ENCODE results near the gene GRIFIN. TPM values are rescaled to one million over a fixed set of nuclear protein-coding genes. Genes with fewer than 3 reads are reported as not detected.

GRIFIN gene
- total RNA-seq, 1 donor from 2014 or later, result not detected

GRCh38 chr7:2520761-2521290 is 44.6 kb upstream of the GRIFIN start:
- Histone ChIP-seq H3K9ac (ENCODE audit: low read length) (peak overlapping the region; percentile 76), H3K4me1 (ENCODE audit: insufficient read depth, low read length) (peaks cover 72% of the 10 kb centered on the region), H3K79me2 (ENCODE audit: insufficient read depth, low read length) (peaks cover 45% of the 10 kb centered on the region), H3K27me3 (ENCODE audit: insufficient read depth, low read length) (no peaks in the 10 kb centered on the region), H3K4me3 (ENCODE audit: insufficient read depth, low read depth, low read length) (peak overlapping the region; percentile 64), H4K20me1 (ENCODE audit: insufficient read depth, low read length) (peaks cover 33% of the 10 kb centered on the region), H3K36me3 (ENCODE audit: insufficient read depth, low read length) (no peaks in the 10 kb centered on the region), H3K27ac (ENCODE audit: low read depth, low read length) (peak overlapping the region; percentile 15), H2AFZ (ENCODE audit: low read depth, low read length) (no peak overlapping the region), H3K9me3 (ENCODE audit: insufficient read depth, low read depth, low read length) (no peaks in the 10 kb centered on the region), H3K4me2 (ENCODE audit: low read length) (peak overlapping the region; percentile 87)
- Mint-ChIP-seq H3K36me3 (ENCODE audit: low read depth, unreplicated experiment) (peaks cover 4% of the 10 kb centered on the region), H3K4me3 (ENCODE audit: unreplicated experiment) (peak overlapping the region; percentile 96), H3K9me3 (ENCODE audit: unreplicated experiment) (no peaks in the 10 kb centered on the region), H3K27ac (ENCODE audit: unreplicated experiment) (peak overlapping the region; percentile 41), H3K27me3 (ENCODE audit: low read depth, unreplicated experiment) (no peaks in the 10 kb centered on the region), H3K4me1 (ENCODE audit: low read depth, unreplicated experiment) (peaks cover 24% of the 10 kb centered on the region)
- TF ChIP-seq, protein P1, sequence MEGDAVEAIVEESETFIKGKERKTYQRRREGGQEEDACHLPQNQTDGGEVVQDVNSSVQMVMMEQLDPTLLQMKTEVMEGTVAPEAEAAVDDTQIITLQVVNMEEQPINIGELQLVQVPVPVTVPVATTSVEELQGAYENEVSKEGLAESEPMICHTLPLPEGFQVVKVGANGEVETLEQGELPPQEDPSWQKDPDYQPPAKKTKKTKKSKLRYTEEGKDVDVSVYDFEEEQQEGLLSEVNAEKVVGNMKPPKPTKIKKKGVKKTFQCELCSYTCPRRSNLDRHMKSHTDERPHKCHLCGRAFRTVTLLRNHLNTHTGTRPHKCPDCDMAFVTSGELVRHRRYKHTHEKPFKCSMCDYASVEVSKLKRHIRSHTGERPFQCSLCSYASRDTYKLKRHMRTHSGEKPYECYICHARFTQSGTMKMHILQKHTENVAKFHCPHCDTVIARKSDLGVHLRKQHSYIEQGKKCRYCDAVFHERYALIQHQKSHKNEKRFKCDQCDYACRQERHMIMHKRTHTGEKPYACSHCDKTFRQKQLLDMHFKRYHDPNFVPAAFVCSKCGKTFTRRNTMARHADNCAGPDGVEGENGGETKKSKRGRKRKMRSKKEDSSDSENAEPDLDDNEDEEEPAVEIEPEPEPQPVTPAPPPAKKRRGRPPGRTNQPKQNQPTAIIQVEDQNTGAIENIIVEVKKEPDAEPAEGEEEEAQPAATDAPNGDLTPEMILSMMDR (IDR thresholded peaks at IDR 0.05; ENCODE audit: insufficient read depth, low read depth, low read length), result no peak
- TF ChIP-seq EZH2 (IDR thresholded peaks at IDR 0.05; ENCODE audit: insufficient read depth, low read length), result no peak
- FAIRE-seq (no peak), DNase-seq (ENCODE audit: low read depth) (no peak)

DNA sequence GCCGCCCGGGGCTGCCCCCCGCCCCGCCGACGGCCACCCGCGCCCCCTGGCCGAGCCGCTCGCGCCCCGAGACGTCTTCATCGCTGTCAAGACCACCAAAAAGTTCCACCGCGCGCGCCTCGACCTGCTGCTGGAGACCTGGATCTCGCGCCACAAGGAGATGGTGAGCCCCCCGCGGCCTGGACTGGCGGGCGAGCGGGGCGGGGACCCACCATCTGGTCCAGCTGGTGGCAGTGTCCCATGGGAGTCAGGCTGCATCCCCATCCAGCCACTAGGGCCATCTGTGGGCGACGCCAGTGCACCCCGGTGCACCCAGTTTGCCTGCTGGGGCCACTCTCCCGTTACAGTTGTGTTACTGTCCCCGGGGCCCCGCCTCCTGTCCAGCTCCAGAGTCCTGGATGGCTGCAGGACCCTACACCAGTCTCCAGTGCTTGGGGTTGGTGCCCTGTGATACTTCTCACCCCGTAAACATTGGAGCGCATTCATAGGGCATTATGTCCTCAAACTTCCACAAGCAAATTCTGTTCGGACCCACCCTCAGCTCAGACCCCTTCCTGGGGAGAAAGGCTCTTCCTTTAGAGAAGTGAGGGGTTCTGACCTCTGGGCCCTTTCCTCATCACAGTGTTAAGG is 44.0 kb upstream of the GRIFIN start:
- DNase-seq (ENCODE audit: low read depth) (no peak), FAIRE-seq (no peak)
- H3K36me3 Mint-ChIP-seq (ENCODE audit: low read depth, unreplicated experiment), result peaks cover 4% of the 10 kb centered on the region
- peak overlapping the region; percentile 76 for H3K9ac ChIP-seq (ENCODE audit: low read length)
- H3K27ac ChIP-seq (ENCODE audit: low read depth, low read length), result peak overlapping the region; percentile 4
- no peak overlapping the region for H2AFZ ChIP-seq (ENCODE audit: low read depth, low read length)
- peaks cover 28% of the 10 kb centered on the region for H4K20me1 ChIP-seq (ENCODE audit: insufficient read depth, low read length)
- H3K9me3 Mint-ChIP-seq (ENCODE audit: unreplicated experiment), result no peaks in the 10 kb centered on the region
- TF ChIP-seq, protein P1 (IDR thresholded peaks at IDR 0.05; ENCODE audit: insufficient read depth, low read depth, low read length), result no peak
- TF ChIP-seq EZH2 (IDR thresholded peaks at IDR 0.05; ENCODE audit: insufficient read depth, low read length), result no peak
- H3K4me1 ChIP-seq (ENCODE audit: insufficient read depth, low read length), result peaks cover 74% of the 10 kb centered on the region
- H3K27ac Mint-ChIP-seq (ENCODE audit: unreplicated experiment), result peak overlapping the region; percentile 41
- H3K79me2 ChIP-seq (ENCODE audit: insufficient read depth, low read length), result peaks cover 45% of the 10 kb centered on the region
- H3K4me3 ChIP-seq (ENCODE audit: insufficient read depth, low read depth, low read length), result peak overlapping the region; percentile 64
- no peaks in the 10 kb centered on the region for H3K36me3 ChIP-seq (ENCODE audit: insufficient read depth, low read length)
- peaks cover 24% of the 10 kb centered on the region for H3K4me1 Mint-ChIP-seq (ENCODE audit: low read depth, unreplicated experiment)
- peak overlapping the region; percentile 96 for H3K4me3 Mint-ChIP-seq (ENCODE audit: unreplicated experiment)
- no peaks in the 10 kb centered on the region for H3K9me3 ChIP-seq (ENCODE audit: insufficient read depth, low read depth, low read length)
- no peaks in the 10 kb centered on the region for H3K27me3 ChIP-seq (ENCODE audit: insufficient read depth, low read length)
- H3K4me2 ChIP-seq (ENCODE audit: low read length), result peak overlapping the region; percentile 87
- H3K27me3 Mint-ChIP-seq (ENCODE audit: low read depth, unreplicated experiment), result no peaks in the 10 kb centered on the region

All from astrocyte (in vitro differentiated cells and primary cell).